SK-N-SH (cell line): ENCODE results near the gene ZNF608. TPM values are rescaled to one million over a fixed set of nuclear protein-coding genes. Genes with fewer than 3 reads are reported as not detected.

Source experiments
- CTCF ChIA-PET: fragments of 300-600, 350-600 bp; formaldehyde crosslinking; extraction: SDS; loops from one replicate; lab custom pipeline; 2021; lab: Yijun Ruan, JAX
- POLR2A ChIA-PET: fragments of 350-600 bp; sonication (Branson Sonifier 250); formaldehyde crosslinking; extraction: SDS; loops from one replicate; lab custom pipeline; 2020; ENCODE audit warnings: antibody characterized with exemption, inconsistent platforms; lab: Yijun Ruan, JAX
- DNase-seq: peaks from one replicate; pipeline ENCODE4 v3.0.0; 2012
- H2AFZ ChIP-seq: fragments of 200-600 bp; sonication (generic); 2 replicates; pipeline ENCODE4 v1.8.1; 2016; ENCODE audit warnings: antibody characterized with exemption, mild to moderate bottlenecking, low read depth
- H3F3A ChIP-seq: fragments of 200-600 bp; sonication (generic); replicated peaks from 2 replicates; pipeline ENCODE3; 2016; ENCODE audit warnings: antibody characterized with exemption, mild to moderate bottlenecking; ENCODE audit not compliant: insufficient read depth
- H3K27ac ChIP-seq, 2 experiments: fragments of 200-500 bp in 1 of 2; fragments of 200-600 bp in 1 of 2; sonication (Bioruptor generic) in 1 of 2; sonication (generic), shearing (Covaris generic) in 1 of 2; 2 replicates each; pipeline versions ENCODE4 v1.5.1 to v1.6.1; 2014 to 2016; ENCODE audit warnings: low read depth in 2 of 2, inconsistent platforms in 1 of 2, low read length in 1 of 2, mild to moderate bottlenecking in 1 of 2, mixed read lengths in 1 of 2
- H3K27me3 ChIP-seq: fragments of 200-600 bp; sonication (generic), shearing (Covaris generic); 2 replicates; pipeline ENCODE4 v1.6.1; 2016; ENCODE audit warnings: mixed run types; ENCODE audit not compliant: insufficient read depth
- H3K36me3 ChIP-seq, 2 experiments: fragments of 200-500 bp in 1 of 2; fragments of 200-600 bp in 1 of 2; sonication (Bioruptor generic) in 1 of 2; sonication (generic) in 1 of 2; replicated peaks in 1 of 2; 2 replicates each; pipeline versions ENCODE3 to v1.5.1; 2014 to 2016; ENCODE audit warnings: low read length in 1 of 2, mild to moderate bottlenecking in 1 of 2; ENCODE audit not compliant: insufficient read depth in 2 of 2, control insufficient read depth in 1 of 2
- H3K4me1 ChIP-seq, 2 experiments: fragments of 200-500 bp in 1 of 2; fragments of 200-600 bp in 1 of 2; sonication (Bioruptor generic) in 1 of 2; sonication (generic), shearing (Covaris generic) in 1 of 2; 2 replicates each; pipeline versions ENCODE4 v1.5.1 to v1.6.1; 2014 to 2016; ENCODE audit warnings: low read depth in 1 of 2, low read length in 1 of 2, mixed run types in 1 of 2; ENCODE audit not compliant: insufficient read depth in 2 of 2, control insufficient read depth in 1 of 2
- H3K4me2 ChIP-seq: fragments of 200-600 bp; sonication (generic), shearing (Covaris generic); 2 replicates; pipeline ENCODE4 v1.6.1; 2017; ENCODE audit warnings: mixed run types
- H3K4me3 ChIP-seq, 2 experiments: fragments of 200-500 bp in 1 of 2; fragments of 200-600 bp in 1 of 2; sonication (Bioruptor generic) in 1 of 2; sonication (generic), shearing (Covaris generic) in 1 of 2; 2 replicates each; pipeline versions ENCODE4 v1.5.1 to v1.8.1; 2014 to 2016; ENCODE audit warnings: low read depth in 2 of 2, inconsistent platforms in 1 of 2, low read length in 1 of 2, mild to moderate bottlenecking in 1 of 2, mixed read lengths in 1 of 2, moderate library complexity in 1 of 2
- H3K79me2 ChIP-seq: fragments of 200-600 bp; sonication (generic); 2 replicates; pipeline ENCODE4 v1.8.1; 2017; ENCODE audit warnings: mild to moderate bottlenecking; ENCODE audit not compliant: insufficient read depth
- H3K9ac ChIP-seq: fragments of 200-600 bp; sonication (generic); 2 replicates; pipeline ENCODE4 v1.6.1; 2017; ENCODE audit warnings: mixed run types
- H3K9me2 ChIP-seq: fragments of 200-600 bp; sonication (generic); 2 replicates; pipeline ENCODE4 v1.6.1; 2017; ENCODE audit warnings: mixed run types
- H3K9me3 ChIP-seq: fragments of 200-600 bp; sonication (generic); 2 replicates; pipeline ENCODE4 v1.6.1; 2017; ENCODE audit warnings: mixed run types, mild to moderate bottlenecking, moderate library complexity
- H4K20me1 ChIP-seq: fragments of 200-600 bp; sonication (generic); 2 replicates; pipeline ENCODE4 v1.6.1; 2017; ENCODE audit warnings: mild to moderate bottlenecking, mixed run types; ENCODE audit not compliant: insufficient read depth
- CTCF ChIP-seq: fragments of 200-600 bp; sonication (generic); IDR thresholded peaks from 2 replicates; pipeline ENCODE4 v1.6.1; 2017; ENCODE audit warnings: antibody characterized with exemption, mild to moderate bottlenecking, moderate library complexity
- EP300 ChIP-seq, 2 experiments: IDR thresholded peaks; 2 replicates each; pipeline versions ENCODE4 v1.4.0 to v1.6.1; 2012; ENCODE audit warnings: borderline replicate concordance in 1 of 2, low read depth in 1 of 2, low read length in 1 of 2
- FOSL2 ChIP-seq: IDR thresholded peaks from 2 replicates; pipeline ENCODE4 v1.4.0; 2012; ENCODE audit warnings: low read depth, mild to moderate bottlenecking, moderate library complexity, borderline replicate concordance
- GABPA ChIP-seq: IDR thresholded peaks from 2 replicates; pipeline ENCODE4 v1.4.0; 2012; ENCODE audit warnings: low read depth, mild to moderate bottlenecking
- GATA2 ChIP-seq: sonication (generic); formaldehyde crosslinking; IDR thresholded peaks from 2 replicates; pipeline ENCODE4 v1.5.0; 2020; ENCODE audit warnings: mild to moderate bottlenecking, missing genetic modification reagents
- MXI1 ChIP-seq: IDR thresholded peaks from 2 replicates; pipeline ENCODE4 v1.6.1; 2012; ENCODE audit warnings: mild to moderate bottlenecking, low read depth, low read length, improper control_type of control experiment
- POLR2AphosphoS5 ChIP-seq: IDR thresholded peaks from 2 replicates; pipeline ENCODE4 v1.6.1; 2012; ENCODE audit warnings: low read depth, low read length
- SMC3 ChIP-seq: IDR thresholded peaks from 2 replicates; pipeline ENCODE4 v1.6.1; 2012; ENCODE audit warnings: low read depth, low read length, improper control_type of control experiment
- TCF12 ChIP-seq: IDR thresholded peaks from 2 replicates; pipeline ENCODE4 v1.4.0; 2012
- ZBTB33 ChIP-seq: IDR thresholded peaks from 2 replicates; pipeline ENCODE4 v1.4.0; 2012; ENCODE audit warnings: low read depth, borderline replicate concordance
- WGBS: methylation state at CpG from one replicate; pipeline ENCODE4 v1.1.6; 2017; ENCODE audit warnings: low lambda C conversion rate; 5-methylcytosine and 5-hydroxymethylcytosine counted together
- polyA plus RNA-seq, 3 experiments: library from polyadenylated mRNA; depleted of rRNA; stranded (reverse); fragments of >200 nt; gene quantifications; 2 replicates each; pipeline ENCODE4 v1.2.3, GENCODE V29; 2012

The ZNF608 gene
- polyA plus RNA-seq, 1 of the 3 experiments (the other 2 are of a cell fraction), result 4.9 TPM

GRCh38 chr5:124698770-124699169, 47.7 kb downstream of the ZNF608 start:
- no peaks in the 10 kb centered on the region for H3K79me2 ChIP-seq
- H4K20me1 ChIP-seq, result no peaks in the 10 kb centered on the region; the same call in 1 of the 2 replicates
- no peaks in the 10 kb centered on the region for H3K9me3 ChIP-seq
- no peak for DNase-seq
- ChIA-PET CTCF (no interaction called here), POLR2A (no interaction called here)
- no peak overlapping the region for H3K4me3 ChIP-seq
- no peak overlapping the region for H3K9ac ChIP-seq
- no peaks in the 10 kb centered on the region for H3K9me2 ChIP-seq
- no peak overlapping the region for H2AFZ ChIP-seq
- H3K4me2 ChIP-seq, result no peak overlapping the region
- H3F3A ChIP-seq, result peaks cover 3% of the 10 kb centered on the region
- no peak overlapping the region; a peak in 1 of 4 replicates for H3K27ac ChIP-seq
- WGBS, result 91% methylated on average over 1 of the region's 1 CpG
- TF ChIP-seq GATA2 (CRISPR knock-in tag), result no peak
- no peak for TF ChIP-seq ZBTB33
- no peak for TF ChIP-seq POLR2AphosphoS5
- H3K36me3 ChIP-seq, result no peaks in the 10 kb centered on the region
- peaks cover 0 to 4% of the 10 kb centered on the region in 2 experiments; a peak in 1 of 4 replicates for H3K4me1 ChIP-seq
- no peaks in the 10 kb centered on the region for H3K27me3 ChIP-seq

GRCh38 chr5:124697933-124698591, 48.4 kb downstream of the ZNF608 start:
- no peak overlapping the region for H3K4me2 ChIP-seq
- no peaks in the 10 kb centered on the region for H3K9me3 ChIP-seq
- H3F3A ChIP-seq, result peaks cover 5% of the 10 kb centered on the region
- H4K20me1 ChIP-seq, result no peaks in the 10 kb centered on the region; the same call in 1 of the 2 replicates
- no peaks in the 10 kb centered on the region for H3K36me3 ChIP-seq
- H3K4me3 ChIP-seq, result no peak overlapping the region
- ChIA-PET POLR2A (no interaction called here), CTCF (no interaction called here)
- no peaks in the 10 kb centered on the region for H3K9me2 ChIP-seq
- H3K27me3 ChIP-seq, result no peaks in the 10 kb centered on the region
- DNase-seq, result no peak
- WGBS, result 88% methylated on average over 4 of the region's 4 CpGs
- no peak overlapping the region for H3K9ac ChIP-seq
- no peaks in the 10 kb centered on the region for H3K79me2 ChIP-seq
- no peak overlapping the region; a peak in 1 of 4 replicates for H3K27ac ChIP-seq
- H3K4me1 ChIP-seq, result no peaks in the 10 kb centered on the region; a peak in 1 of 4 replicates
- TF ChIP-seq EP300 (IDR thresholded peaks at IDR 0.05; ENCODE audit: borderline replicate concordance in 1 of 2, low read depth in 1 of 2, low read length in 1 of 2) (no peak), SMC3 (no peak), GABPA (no peak), FOSL2 (no peak), MXI1 (no peak), TCF12 (no peak), CTCF (no peak)
- no peak overlapping the region for H2AFZ ChIP-seq
